ENCODE measurements around the gene ELP6. TPM values are rescaled to one million over a fixed set of nuclear protein-coding genes. Genes with fewer than 3 reads are reported as not detected.

Gene ELP6
- total and polyA plus RNA-seq, 2 donors (not counting 1 experiment from before 2014, with no cell fraction given) = 35.2 to 37.2 TPM

DNA sequence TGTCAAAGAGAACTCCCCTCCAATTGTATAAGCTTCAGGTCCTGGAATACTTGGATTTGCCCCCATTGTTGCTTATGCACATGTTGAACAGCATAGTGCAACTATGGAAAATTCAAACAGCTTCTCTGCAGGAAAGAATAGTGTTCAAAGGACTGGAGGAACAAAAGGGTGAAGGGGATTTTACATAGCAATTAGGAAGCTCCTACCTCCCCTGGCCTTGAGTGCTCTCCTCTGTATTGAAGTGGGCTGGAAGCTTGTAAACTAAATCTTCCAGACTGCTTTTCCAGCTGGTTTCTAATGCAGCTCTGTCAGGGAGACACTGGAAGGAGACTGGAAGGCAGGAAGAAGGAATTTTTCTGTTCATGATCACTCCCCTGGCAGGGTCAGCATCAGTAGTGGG is 7.2 kb upstream of the ELP6 start:
- no peak overlapping the region for H3K4me2 ChIP-seq (ENCODE audit: extremely low read depth, insufficient read depth, low read length)
- no peak overlapping the region for H3K4me3 ChIP-seq (replicated peaks in 1 of 4; ENCODE audit: control extremely low read depth in 1 of 4, insufficient read depth in 1 of 4, low read depth in 3 of 4, low read length in 4 of 4)
- H3K27ac ChIP-seq (ENCODE audit: insufficient read depth, low read length) = no peak overlapping the region
- no peak for DNase-seq (ENCODE audit: low read depth in 2 of 2)
- H3K9ac ChIP-seq (ENCODE audit: insufficient read depth, low read length) = no peak overlapping the region
- no peaks in the 10 kb centered on the region for H3K36me3 ChIP-seq (ENCODE audit: control insufficient read depth, insufficient read depth, low read length)
- H3K9me3 ChIP-seq (ENCODE audit: control insufficient read depth, insufficient read depth, low read depth, low read length) = no peaks in the 10 kb centered on the region
- H3K79me2 ChIP-seq (ENCODE audit: control insufficient read depth, insufficient read depth, low read length) = no peaks in the 10 kb centered on the region
- H3K27me3 ChIP-seq (ENCODE audit: control insufficient read depth, insufficient read depth, low read length) = no peaks in the 10 kb centered on the region
- H2AFZ ChIP-seq (ENCODE audit: low read length) = no peak overlapping the region
- peaks cover 3% of the 10 kb centered on the region for H3K4me1 ChIP-seq (ENCODE audit: control insufficient read depth, extremely low read depth, insufficient read depth, low read length)
- no peak for TF ChIP-seq EZH2 (IDR thresholded peaks at IDR 0.05; ENCODE audit: low read length, missing control alignments)
- no peak for TF ChIP-seq CTCF (conservative IDR thresholded peaks at IDR 0.05 in 1 of 2, IDR thresholded peaks at IDR 0.05 in 1 of 2; ENCODE audit: low read depth in 1 of 2, low read length in 2 of 2)
- H4K20me1 ChIP-seq (ENCODE audit: control insufficient read depth, extremely low read depth, insufficient read depth, low read length) = no peaks in the 10 kb centered on the region

GRCh38 chr3:47517937-47518336 is 4.4 kb upstream of the ELP6 start:
- DNase-seq (ENCODE audit: low read depth in 2 of 2) = no peak
- H3K36me3 ChIP-seq (ENCODE audit: control insufficient read depth, insufficient read depth, low read length) = no peaks in the 10 kb centered on the region
- H3K4me1 ChIP-seq (ENCODE audit: control insufficient read depth, extremely low read depth, insufficient read depth, low read length) = peaks cover 3% of the 10 kb centered on the region
- H2AFZ ChIP-seq (ENCODE audit: low read length) = no peak overlapping the region
- H4K20me1 ChIP-seq (ENCODE audit: control insufficient read depth, extremely low read depth, insufficient read depth, low read length) = no peaks in the 10 kb centered on the region
- no peak overlapping the region for H3K4me3 ChIP-seq (replicated peaks in 1 of 4; ENCODE audit: control extremely low read depth in 1 of 4, insufficient read depth in 1 of 4, low read depth in 3 of 4, low read length in 4 of 4)
- H3K4me2 ChIP-seq (ENCODE audit: extremely low read depth, insufficient read depth, low read length) = no peak overlapping the region
- H3K27ac ChIP-seq (ENCODE audit: insufficient read depth, low read length) = no peak overlapping the region
- H3K9me3 ChIP-seq (ENCODE audit: control insufficient read depth, insufficient read depth, low read depth, low read length) = no peaks in the 10 kb centered on the region
- H3K9ac ChIP-seq (ENCODE audit: insufficient read depth, low read length) = no peak overlapping the region
- no peaks in the 10 kb centered on the region for H3K27me3 ChIP-seq (ENCODE audit: control insufficient read depth, insufficient read depth, low read length)
- TF ChIP-seq EZH2 (IDR thresholded peaks at IDR 0.05; ENCODE audit: low read length, missing control alignments) = no peak
- TF ChIP-seq CTCF (conservative IDR thresholded peaks at IDR 0.05 in 1 of 2, IDR thresholded peaks at IDR 0.05 in 1 of 2; ENCODE audit: low read depth in 1 of 2, low read length in 2 of 2) = no peak
- no peaks in the 10 kb centered on the region for H3K79me2 ChIP-seq (ENCODE audit: control insufficient read depth, insufficient read depth, low read length)

GRCh38 chr3:47515864-47516319 is 2.4 kb upstream of the ELP6 start:
- no peak overlapping the region for H2AFZ ChIP-seq (ENCODE audit: low read length)
- no peak overlapping the region for H3K4me2 ChIP-seq (ENCODE audit: extremely low read depth, insufficient read depth, low read length)
- no peaks in the 10 kb centered on the region for H4K20me1 ChIP-seq (ENCODE audit: control insufficient read depth, extremely low read depth, insufficient read depth, low read length)
- H3K36me3 ChIP-seq (ENCODE audit: control insufficient read depth, insufficient read depth, low read length) = peaks cover 2% of the 10 kb centered on the region
- peaks cover 17% of the 10 kb centered on the region for H3K79me2 ChIP-seq (ENCODE audit: control insufficient read depth, insufficient read depth, low read length)
- no peak overlapping the region for H3K9ac ChIP-seq (ENCODE audit: insufficient read depth, low read length)
- no peaks in the 10 kb centered on the region for H3K27me3 ChIP-seq (ENCODE audit: control insufficient read depth, insufficient read depth, low read length)
- no peaks in the 10 kb centered on the region for H3K9me3 ChIP-seq (ENCODE audit: control insufficient read depth, insufficient read depth, low read depth, low read length)
- no peak overlapping the region for H3K4me3 ChIP-seq (replicated peaks in 1 of 4; ENCODE audit: control extremely low read depth in 1 of 4, insufficient read depth in 1 of 4, low read depth in 3 of 4, low read length in 4 of 4)
- no peak overlapping the region for H3K27ac ChIP-seq (ENCODE audit: insufficient read depth, low read length)
- no peak for DNase-seq (ENCODE audit: low read depth in 2 of 2)
- H3K4me1 ChIP-seq (ENCODE audit: control insufficient read depth, extremely low read depth, insufficient read depth, low read length) = peaks cover 4% of the 10 kb centered on the region
- TF ChIP-seq EZH2 (IDR thresholded peaks at IDR 0.05; ENCODE audit: low read length, missing control alignments) (no peak), CTCF (conservative IDR thresholded peaks at IDR 0.05 in 1 of 2, IDR thresholded peaks at IDR 0.05 in 1 of 2; ENCODE audit: low read depth in 1 of 2, low read length in 2 of 2) (no peak)
